Hematopoietic multipotent progenitor cell treated with erythropoietin and hydrocortisone succinate and interleukin-3 and kit ligand, for 17 days (in vitro differentiated cells): ENCODE data around the gene CENPX.

ENCODE experiments used
- DNase-seq: peaks from one replicate; pipeline ENCODE4 v3.0.0-alpha.2; 2015; ENCODE audit warnings: low spot score

CENPX gene

DNA sequence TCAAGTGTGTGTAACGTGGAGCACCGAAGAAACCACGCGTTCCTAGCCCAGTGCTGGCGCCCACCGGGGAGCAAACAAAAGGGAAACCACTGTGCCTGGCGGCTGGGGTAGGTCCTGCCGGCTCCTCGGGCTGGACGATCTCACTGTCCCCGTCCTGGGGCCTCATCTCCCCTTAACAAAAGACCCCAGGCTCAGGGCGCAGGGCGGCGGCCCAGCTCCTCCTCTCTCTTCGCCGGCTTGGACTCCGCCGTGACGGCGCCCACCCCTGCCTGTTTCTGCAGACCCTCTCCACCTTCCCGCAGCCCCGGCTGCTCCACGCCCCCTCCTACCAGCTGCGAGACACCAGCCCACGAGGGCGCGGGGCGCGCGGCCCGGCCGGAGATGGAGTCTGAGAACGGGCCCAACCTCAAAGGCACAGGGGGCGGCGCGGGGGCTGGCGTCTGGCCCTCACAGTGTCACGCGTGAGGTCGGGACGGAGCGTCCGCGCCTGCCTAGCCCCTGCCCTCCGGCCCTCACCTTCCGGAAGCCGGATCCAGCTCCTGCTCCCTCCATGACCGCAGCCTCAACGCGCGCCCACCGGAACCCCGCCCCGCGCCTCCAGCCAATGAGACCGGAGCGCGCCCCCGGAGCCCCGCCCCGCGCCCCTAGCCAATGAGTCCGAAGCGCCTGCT, at the start of gene CENPX:
Gene CENPX (minus strand): TSS at position 569 of the 671 bp plus-strand sequence. CDS start 17 bp downstream, at position 552.
- no peak for DNase-seq

- no peak for DNase-seq
Observed at GRCh38 chr17:82070611-82071010, 47.9 kb upstream of the CENPX start.

GRCh38 chr17:82065638-82066303, 43.1 kb upstream of the CENPX start, which contains the start of gene DUS1L:
DUS1L (minus strand) TSS chr17:82065804; CDS start chr17:82065059, 745 bp downstream.
- peak; percentile 64 for DNase-seq

GRCh38 chr17:82065193-82065637, 42.5 kb upstream of the CENPX start:
- DNase-seq = no peak

- no peak for DNase-seq
Observed at GRCh38 chr17:82064433-82065192, 41.9 kb upstream of the CENPX start.

GRCh38 chr17:82063424-82064415, 41.0 kb upstream of the CENPX start:
- DNase-seq = no peak

GRCh38 chr17:82062984-82063368, 40.3 kb upstream of the CENPX start:
- DNase-seq = no peak

DNA sequence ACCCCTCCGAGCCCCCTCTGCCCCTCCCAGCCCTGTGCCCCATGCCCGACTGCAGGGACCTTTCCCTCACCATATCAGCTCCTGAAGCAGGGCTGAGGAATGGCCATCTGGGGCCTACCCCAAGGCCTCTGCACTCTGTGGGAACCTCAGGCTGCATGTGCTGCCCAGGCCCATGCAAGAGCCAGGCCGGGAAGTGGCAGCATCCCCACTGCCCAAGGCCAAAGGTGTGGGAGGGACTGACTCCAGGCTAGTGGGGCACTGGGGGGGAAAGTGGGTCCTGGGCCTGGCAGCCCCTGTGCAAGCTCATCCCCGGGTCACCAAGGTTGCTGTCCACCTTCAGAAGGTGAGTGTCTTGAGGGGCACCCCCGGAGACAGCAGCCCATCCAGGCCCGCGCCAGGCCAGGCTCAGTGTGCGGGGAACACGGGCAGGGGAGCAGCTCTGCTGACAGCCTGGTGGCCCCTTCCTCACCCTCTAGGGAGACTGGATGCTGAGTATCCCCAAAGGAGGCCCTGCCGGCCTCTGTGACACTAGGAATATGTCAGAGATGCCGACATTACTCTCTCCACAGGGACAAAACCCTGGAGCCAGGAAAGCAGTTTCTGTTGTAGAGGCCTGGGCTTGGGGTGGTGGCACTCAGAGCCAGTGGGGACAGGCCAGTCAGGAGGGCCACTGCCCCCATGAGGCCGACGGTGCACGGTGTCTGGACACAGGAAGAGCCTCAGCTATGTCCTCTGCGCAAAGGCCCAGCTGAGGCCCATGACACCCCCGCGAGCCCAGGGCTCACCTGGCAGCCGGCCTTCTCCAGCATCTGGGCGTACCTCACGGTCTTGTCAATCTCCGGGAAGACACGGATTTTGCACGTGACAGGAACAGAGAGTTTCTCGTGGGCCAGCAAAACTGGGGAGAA, 39.7 kb upstream of the CENPX start:
- DNase-seq = no peak

- no peak for DNase-seq
Observed at GRCh38 chr17:82061047-82061925, 38.6 kb upstream of the CENPX start.

- no peak for DNase-seq
Observed at GRCh38 chr17:82060614-82061013, 37.9 kb upstream of the CENPX start.

DNA sequence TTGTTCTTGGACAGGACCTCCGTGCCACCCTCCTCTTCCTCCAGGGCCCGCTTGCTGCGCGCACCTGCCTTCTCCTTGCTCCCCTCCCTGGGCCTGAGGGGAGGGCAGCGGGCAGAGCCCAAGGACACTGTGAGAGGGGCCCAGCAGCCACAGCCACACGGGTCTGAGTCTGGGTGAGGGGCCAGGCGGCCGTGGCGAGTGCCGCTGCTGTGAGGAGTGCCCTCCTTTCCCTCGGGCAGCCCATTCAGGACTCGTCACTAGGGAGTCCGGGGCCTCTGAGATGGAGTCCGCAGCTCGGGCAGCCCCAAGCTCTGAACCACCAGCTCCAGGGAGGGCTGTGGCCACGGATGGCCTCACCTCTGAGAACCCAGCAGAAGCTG, 37.3 kb upstream of the CENPX start:
- no peak for DNase-seq

DNA sequence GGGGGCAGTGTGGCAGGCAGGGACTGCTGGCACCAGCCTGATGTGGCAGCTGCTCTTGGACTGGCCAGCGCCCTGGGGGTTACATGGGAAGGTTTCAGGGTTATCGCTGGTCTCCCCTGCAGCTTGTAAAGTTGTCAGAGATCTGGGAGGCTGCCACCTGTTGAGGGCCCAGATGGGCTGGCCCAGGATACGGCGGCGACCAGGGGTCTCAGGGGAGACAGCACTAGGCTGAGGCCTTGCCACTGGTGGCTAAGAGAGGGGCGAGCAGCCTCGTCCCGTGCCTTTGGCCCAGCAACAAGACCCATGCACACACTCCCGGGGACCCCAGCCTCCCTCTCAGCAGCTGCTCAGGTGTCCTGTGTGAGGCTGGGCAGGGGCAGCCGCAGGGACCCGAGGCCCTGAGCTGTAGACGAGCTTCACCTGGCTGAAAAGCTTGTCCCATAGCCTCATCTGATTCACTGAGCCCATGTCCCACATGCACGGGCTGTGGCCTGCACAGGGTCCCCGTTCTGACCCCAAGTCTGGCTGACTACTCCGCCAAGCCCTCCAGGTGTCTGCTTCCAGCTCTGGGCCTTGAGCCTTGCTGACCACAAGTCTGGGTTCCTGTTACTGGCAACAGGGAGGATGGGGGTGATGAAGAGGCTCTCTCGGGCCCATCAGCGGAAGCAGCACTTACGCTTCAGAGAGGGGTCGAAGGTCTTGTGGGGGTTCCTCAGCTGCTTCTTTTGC, 36.8 kb upstream of the CENPX start:
- DNase-seq = no peak

DNA sequence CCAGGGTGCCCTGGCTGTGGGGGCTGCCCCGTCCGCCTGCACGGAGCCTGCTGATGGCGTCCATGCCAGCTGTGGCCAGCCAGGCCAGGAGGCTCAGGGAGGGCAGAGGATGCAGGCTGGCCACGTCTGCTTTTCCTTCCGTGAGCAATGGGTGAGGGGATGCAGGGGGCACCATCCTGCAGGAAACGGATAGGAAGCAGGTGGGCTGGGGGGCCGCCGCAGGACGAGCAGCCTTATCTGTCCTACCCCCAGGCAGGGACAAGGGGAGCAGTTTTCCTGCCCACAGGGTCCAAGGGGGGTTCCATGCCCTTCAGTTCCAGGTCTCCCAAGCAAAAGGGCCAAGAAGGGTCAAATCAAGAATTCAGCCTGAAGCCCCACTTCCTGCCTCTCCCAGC, 36.2 kb upstream of the CENPX start:
- DNase-seq = no peak

GRCh38 chr17:82058230-82058854, 35.7 kb upstream of the CENPX start:
- no peak for DNase-seq

DNA sequence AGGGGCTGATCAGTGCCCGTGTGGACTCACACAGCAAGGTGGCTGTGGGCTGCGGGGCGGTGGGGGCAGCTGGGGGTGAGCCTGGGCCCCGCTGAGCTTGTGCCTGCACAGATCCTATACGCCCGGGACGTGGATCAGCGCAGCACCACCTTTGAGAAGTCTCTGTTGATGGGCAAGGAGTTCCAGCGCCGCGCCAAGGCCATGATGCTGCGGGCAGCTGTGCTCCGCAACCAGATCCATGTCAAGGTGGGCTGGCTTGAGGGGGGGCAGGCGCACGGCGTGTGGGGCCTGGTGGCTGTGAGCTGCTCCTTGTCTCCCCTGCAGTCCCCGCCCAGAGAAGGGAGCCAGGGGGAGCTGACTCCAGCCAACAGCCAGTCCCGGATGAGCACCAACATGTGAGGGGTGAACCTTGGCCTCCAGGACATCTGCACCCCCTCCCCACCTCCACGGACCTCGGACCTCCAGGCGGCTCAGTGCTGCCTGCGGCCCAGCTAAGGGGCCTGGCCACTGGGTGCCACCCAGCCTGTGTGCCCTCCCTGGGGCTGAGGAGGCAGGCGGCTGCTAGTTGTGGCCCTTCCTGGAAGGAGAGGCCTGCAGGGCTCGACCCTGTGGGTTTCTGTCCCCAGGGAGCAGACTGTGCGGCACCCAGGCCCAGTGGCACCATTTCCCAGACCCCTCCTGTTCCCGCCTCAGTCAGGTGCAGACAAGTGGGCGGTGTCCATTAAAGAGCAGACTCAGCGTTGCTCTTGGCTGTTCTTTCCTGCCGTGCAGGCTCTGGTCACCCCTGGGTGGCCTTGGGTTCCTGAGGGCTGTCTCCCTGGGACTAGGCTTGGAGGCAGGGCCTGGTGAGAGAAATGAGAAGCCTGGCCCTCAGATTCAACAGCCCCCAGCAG, 34.3 kb upstream of the CENPX start:
- DNase-seq = no peak

DNA sequence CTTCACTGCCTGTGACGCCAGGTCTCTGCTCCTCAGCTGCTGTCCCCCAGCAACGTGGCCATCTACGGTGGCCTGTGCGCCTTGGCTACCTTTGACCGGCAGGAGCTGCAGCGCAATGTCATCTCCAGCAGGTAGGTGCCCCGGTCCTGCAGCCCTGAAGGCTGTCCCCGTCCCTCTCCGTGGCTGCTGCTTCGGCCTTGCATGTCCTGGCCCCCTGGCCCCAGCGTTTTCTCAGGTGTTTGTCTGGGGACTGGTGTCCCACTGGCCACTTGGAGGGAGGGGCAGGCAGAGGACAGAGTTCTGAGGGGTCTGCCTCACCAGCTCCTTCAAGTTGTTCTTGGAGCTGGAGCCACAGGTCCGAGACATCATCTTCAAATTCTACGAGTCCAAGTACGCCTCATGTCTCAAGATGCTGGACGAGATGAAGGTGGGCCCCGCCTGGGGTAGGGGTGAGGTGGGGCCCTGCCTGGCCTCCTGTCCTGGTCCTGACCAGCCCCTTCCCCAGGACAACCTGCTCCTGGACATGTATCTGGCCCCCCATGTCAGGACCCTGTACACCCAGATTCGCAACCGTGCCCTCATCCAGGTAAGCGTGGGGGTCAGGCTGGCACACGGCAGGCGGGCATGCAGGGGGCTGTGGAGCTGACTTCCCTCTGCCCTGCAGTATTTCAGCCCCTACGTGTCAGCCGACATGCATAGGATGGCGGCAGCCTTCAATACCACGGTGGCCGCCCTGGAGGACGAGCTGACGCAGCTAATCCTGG, 33.5 kb upstream of the CENPX start:
- no peak for DNase-seq
